CD14-positive monocyte (primary cell): ENCODE measurements around the gene PLCXD3. TPM values are rescaled to one million over a fixed set of nuclear protein-coding genes. Genes with fewer than 3 reads are reported as not detected.

ENCODE experiments used
- DNase-seq, 3 donors: peaks; one replicate each; pipeline ENCODE4 v3.0.0-alpha.2; 2011 to 2022
- H2AFZ ChIP-seq: 2 replicates; pipeline ENCODE4 v1.6.0; 2012; ENCODE audit warnings: mild to moderate bottlenecking, low read depth, low read length, inconsistent platforms; ENCODE audit not compliant: insufficient read depth, poor library complexity, severe bottlenecking
- H3K27ac ChIP-seq, 2 donors: 1 replicate in 1 of 2; 2 replicates in 1 of 2; pipeline ENCODE4 v1.5.1; 2012 to 2013; ENCODE audit warnings: low read length in 2 of 2, control low read depth in 1 of 2, inconsistent platforms in 1 of 2, low read depth in 1 of 2, mild to moderate bottlenecking in 1 of 2
- H3K27me3 ChIP-seq, 2 donors: one replicate each; pipeline versions ENCODE4 v1.6.0 to v1.6.1; 2011 to 2013; ENCODE audit warnings: low read length in 2 of 2; ENCODE audit not compliant: control insufficient read depth in 2 of 2, insufficient read depth in 2 of 2
- H3K36me3 ChIP-seq, 2 donors: replicated peaks in 1 of 2; 1 replicate in 1 of 2; 2 replicates in 1 of 2; pipeline versions ENCODE4 v1.5.1 to v1.6.1; 2012 to 2013; ENCODE audit warnings: low read length in 2 of 2, control low read depth in 1 of 2, inconsistent platforms in 1 of 2, mild to moderate bottlenecking in 1 of 2; ENCODE audit not compliant: insufficient read depth in 2 of 2, control insufficient read depth in 1 of 2
- H3K4me1 ChIP-seq, 2 donors: 1 replicate in 1 of 2; 2 replicates in 1 of 2; pipeline versions ENCODE4 v1.5.1 to v1.6.1; 2012 to 2013; ENCODE audit warnings: low read length in 2 of 2, control low read depth in 1 of 2, inconsistent platforms in 1 of 2, mild to moderate bottlenecking in 1 of 2, moderate library complexity in 1 of 2; ENCODE audit not compliant: insufficient read depth in 2 of 2, control insufficient read depth in 1 of 2
- H3K4me2 ChIP-seq: replicated peaks from 2 replicates; pipeline ENCODE3; 2012; ENCODE audit warnings: low read length, moderate library complexity, mild to moderate bottlenecking; ENCODE audit not compliant: poor library complexity, severe bottlenecking; ENCODE audit errors: extremely low read depth
- H3K4me3 ChIP-seq, 3 experiments: fragments of 200-600 bp in 1 of 3; sonication (generic) in 1 of 3; replicated peaks in 1 of 3; 1 replicate in 2 of 3; 2 replicates in 1 of 3; pipeline ENCODE4 v1.5.1; 2011 to 2013; ENCODE audit warnings: low read length in 3 of 3, mild to moderate bottlenecking in 3 of 3, control low read depth in 2 of 3, low read depth in 2 of 3, inconsistent platforms in 1 of 3, moderate library complexity in 1 of 3
- H3K79me2 ChIP-seq: 2 replicates; pipeline ENCODE4 v1.6.0; 2012; ENCODE audit warnings: mild to moderate bottlenecking, control low read depth, inconsistent platforms, low read length, moderate library complexity; ENCODE audit not compliant: insufficient read depth
- H3K9ac ChIP-seq: 2 replicates; pipeline ENCODE4 v1.6.0; 2017; ENCODE audit warnings: low read length, mild to moderate bottlenecking; ENCODE audit not compliant: insufficient read depth, poor library complexity, severe bottlenecking
- H3K9me3 ChIP-seq, 2 donors: replicated peaks in 1 of 2; 1 replicate in 1 of 2; 2 replicates in 1 of 2; pipeline versions ENCODE4 v1.5.1 to v1.6.1; 2012 to 2013; ENCODE audit warnings: low read length in 2 of 2, control low read depth in 1 of 2; ENCODE audit not compliant: control insufficient read depth in 1 of 2, insufficient read depth in 1 of 2
- H4K20me1 ChIP-seq: 2 replicates; pipeline ENCODE4 v1.6.0; 2012; ENCODE audit warnings: mild to moderate bottlenecking, low read length, control low read depth, moderate library complexity; ENCODE audit not compliant: insufficient read depth
- H3K27ac Mint-ChIP-seq, 7 donors: one replicate each; pipeline ENCODE4 v1.8.0; 2020; ENCODE audit warnings: mild to moderate bottlenecking in 7 of 7, mixed read lengths in 7 of 7, moderate library complexity in 6 of 7, inconsistent platforms in 2 of 7
- H3K27me3 Mint-ChIP-seq, 3 donors: one replicate each; pipeline ENCODE4 v1.8.0; 2021 to 2022; ENCODE audit warnings: low read depth in 3 of 3, mild to moderate bottlenecking in 3 of 3, mixed read lengths in 3 of 3, moderate library complexity in 3 of 3, inconsistent platforms in 1 of 3
- H3K36me3 Mint-ChIP-seq, 2 donors: one replicate each; pipeline ENCODE4 v1.8.0; 2020; ENCODE audit warnings: mixed read lengths in 2 of 2, inconsistent platforms in 1 of 2, mild to moderate bottlenecking in 1 of 2
- H3K4me1 Mint-ChIP-seq: one replicate; pipeline ENCODE4 v1.8.0; 2020; ENCODE audit warnings: mild to moderate bottlenecking, mixed read lengths
- H3K4me3 Mint-ChIP-seq, 2 donors: one replicate each; pipeline ENCODE4 v1.8.0; 2020; ENCODE audit warnings: mild to moderate bottlenecking in 2 of 2, mixed read lengths in 2 of 2, moderate library complexity in 1 of 2
- H3K9me3 Mint-ChIP-seq, 7 donors: one replicate each; pipeline ENCODE4 v1.8.0; 2020 to 2022; ENCODE audit warnings: mixed read lengths in 7 of 7, mild to moderate bottlenecking in 6 of 7, moderate library complexity in 6 of 7, inconsistent platforms in 2 of 7
- WGBS: methylation state at CpG from one replicate; pipeline ENCODE4 v1.1.5; 2013; ENCODE audit warnings: missing lambda C conversion rate; ENCODE audit not compliant: insufficient coverage; 5-methylcytosine and 5-hydroxymethylcytosine counted together
- intact Hi-C, 2 donors: fragments of 100-400 bp; cut with micrococcal nuclease; formaldehyde crosslinking; loops; one replicate each; pipeline versions ENCODE4 v1.15.0 to v1.15.1; 2023
- polyA plus RNA-seq, 3 donors: library from polyadenylated mRNA; depleted of rRNA in 1 of 3; unstranded in 2 of 3; stranded (reverse) in 1 of 3; fragments of 300-500 nt in 2 of 3; fragments of >200 nt in 1 of 3; fragmentation: Illumina TruSeq in 2 of 3; gene quantifications; 1 replicate in 2 of 3; 2 replicates in 1 of 3; pipeline ENCODE4 v1.2.3, GENCODE V29; 2012 to 2021
- TF ChIP-seq, protein P1 (sequence below): fragments of 200-600 bp; IDR thresholded peaks from one replicate; pipeline ENCODE4 v1.8.0; 2022; ENCODE audit warnings: antibody characterized with exemption, mild to moderate bottlenecking

The PLCXD3 gene
- polyA plus RNA-seq, 3 donors, result not detected

DNA sequence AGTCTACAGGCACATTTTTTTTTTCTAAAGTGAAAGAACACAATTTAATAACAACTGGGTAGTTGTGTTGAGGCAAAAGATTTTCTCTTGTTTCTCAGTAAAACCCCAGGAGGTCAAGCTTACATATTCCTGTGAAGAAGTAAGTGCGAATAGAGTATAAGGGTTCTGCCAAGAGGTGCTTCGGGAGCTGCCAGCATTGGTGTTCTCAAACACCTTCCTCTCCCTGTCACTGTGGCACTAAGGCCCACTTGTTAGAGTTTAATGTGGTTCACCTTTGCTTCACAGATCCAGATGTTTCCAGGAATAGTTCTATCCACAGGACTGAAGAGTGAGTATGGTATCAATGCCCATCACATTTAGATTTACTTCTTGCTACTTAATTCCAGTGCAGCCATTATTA is 205.3 kb downstream of the PLCXD3 start:
- no peaks in the 10 kb centered on the region for H3K36me3 Mint-ChIP-seq
- no peak for DNase-seq
- H3K4me3 Mint-ChIP-seq, result no peak overlapping the region
- Histone ChIP-seq H3K9ac (no peak overlapping the region), H3K27me3 (no peaks in the 10 kb centered on the region), H3K36me3 (no peaks in the 10 kb centered on the region), H2AFZ (no peak overlapping the region), H3K4me1 (no peaks in the 10 kb centered on the region), H3K79me2 (no peaks in the 10 kb centered on the region), H3K4me2 (no peak overlapping the region), H4K20me1 (no peaks in the 10 kb centered on the region), H3K9me3 (no peaks in the 10 kb centered on the region), H3K27ac (no peak overlapping the region), H3K4me3 (no peak overlapping the region)
- no peaks in the 10 kb centered on the region for H3K4me1 Mint-ChIP-seq
- H3K27ac Mint-ChIP-seq, result no peak overlapping the region
- no CpG with 5 or more reads among the region's 2 CpGs for WGBS
- intact Hi-C loops, result no loop called here
- H3K27me3 Mint-ChIP-seq, result no peaks in the 10 kb centered on the region
- TF ChIP-seq, protein P1, sequence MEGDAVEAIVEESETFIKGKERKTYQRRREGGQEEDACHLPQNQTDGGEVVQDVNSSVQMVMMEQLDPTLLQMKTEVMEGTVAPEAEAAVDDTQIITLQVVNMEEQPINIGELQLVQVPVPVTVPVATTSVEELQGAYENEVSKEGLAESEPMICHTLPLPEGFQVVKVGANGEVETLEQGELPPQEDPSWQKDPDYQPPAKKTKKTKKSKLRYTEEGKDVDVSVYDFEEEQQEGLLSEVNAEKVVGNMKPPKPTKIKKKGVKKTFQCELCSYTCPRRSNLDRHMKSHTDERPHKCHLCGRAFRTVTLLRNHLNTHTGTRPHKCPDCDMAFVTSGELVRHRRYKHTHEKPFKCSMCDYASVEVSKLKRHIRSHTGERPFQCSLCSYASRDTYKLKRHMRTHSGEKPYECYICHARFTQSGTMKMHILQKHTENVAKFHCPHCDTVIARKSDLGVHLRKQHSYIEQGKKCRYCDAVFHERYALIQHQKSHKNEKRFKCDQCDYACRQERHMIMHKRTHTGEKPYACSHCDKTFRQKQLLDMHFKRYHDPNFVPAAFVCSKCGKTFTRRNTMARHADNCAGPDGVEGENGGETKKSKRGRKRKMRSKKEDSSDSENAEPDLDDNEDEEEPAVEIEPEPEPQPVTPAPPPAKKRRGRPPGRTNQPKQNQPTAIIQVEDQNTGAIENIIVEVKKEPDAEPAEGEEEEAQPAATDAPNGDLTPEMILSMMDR, result no peak
- H3K9me3 Mint-ChIP-seq, result peaks cover 0 to 6% (median 2%) of the 10 kb centered on the region in 7 donors

DNA sequence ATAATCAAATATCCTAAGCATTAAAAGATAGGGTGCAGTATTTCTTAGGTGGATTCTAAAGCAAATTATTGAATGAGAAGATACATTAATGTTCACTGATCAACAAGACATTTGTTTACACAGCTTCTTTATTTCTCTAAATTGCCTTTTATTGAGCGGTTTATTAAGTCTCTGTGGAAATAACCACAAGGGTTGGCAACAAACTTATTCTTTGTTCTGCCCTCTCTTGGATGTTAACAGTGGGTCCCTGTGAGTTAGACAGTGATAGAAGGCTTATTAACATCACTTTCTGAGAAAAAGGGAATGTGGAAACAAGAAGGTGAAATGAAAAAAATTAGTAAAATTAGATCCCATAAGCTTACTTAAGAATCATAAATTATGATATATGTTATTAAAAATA is 214.3 kb downstream of the PLCXD3 start:
- Histone ChIP-seq H3K4me3 (no peak overlapping the region), H3K36me3 (no peaks in the 10 kb centered on the region), H2AFZ (no peak overlapping the region), H3K27ac (no peak overlapping the region), H3K4me1 (no peaks in the 10 kb centered on the region), H3K9me3 (peaks cover 5 to 8% of the 10 kb centered on the region in 2 donors), H4K20me1 (no peaks in the 10 kb centered on the region), H3K27me3 (no peaks in the 10 kb centered on the region), H3K79me2 (no peaks in the 10 kb centered on the region), H3K4me2 (no peak overlapping the region), H3K9ac (no peak overlapping the region)
- no peak overlapping the region for H3K4me3 Mint-ChIP-seq
- TF ChIP-seq, protein P1, result no peak
- H3K27me3 Mint-ChIP-seq, result no peaks in the 10 kb centered on the region
- H3K4me1 Mint-ChIP-seq, result no peaks in the 10 kb centered on the region
- no peaks in the 10 kb centered on the region for H3K36me3 Mint-ChIP-seq
- no peak overlapping the region for H3K27ac Mint-ChIP-seq
- no peak for DNase-seq
- no CpG with 5 or more reads among the region's 1 CpG for WGBS
- intact Hi-C loops, result no loop called here
- H3K9me3 Mint-ChIP-seq, result peaks cover 0 to 2% (median 0%) of the 10 kb centered on the region in 7 donors
